HG03159 (cell line): ENCODE results near the gene ADAMTS20.
"Not testable (repeated sequence)": the region's sequence is repeated elsewhere in the genome, so short reads cannot be mapped to it uniquely, and the experiment has no call there.

ENCODE experiments used
- ATAC-seq: cut with Tn5 transposase; IDR thresholded peaks from one replicate; pipeline ENCODE4 v1.9.1; 2021; ENCODE audit warnings: mild to moderate bottlenecking, moderate library complexity; ENCODE audit not compliant: unreplicated experiment

Gene ADAMTS20, protein sequence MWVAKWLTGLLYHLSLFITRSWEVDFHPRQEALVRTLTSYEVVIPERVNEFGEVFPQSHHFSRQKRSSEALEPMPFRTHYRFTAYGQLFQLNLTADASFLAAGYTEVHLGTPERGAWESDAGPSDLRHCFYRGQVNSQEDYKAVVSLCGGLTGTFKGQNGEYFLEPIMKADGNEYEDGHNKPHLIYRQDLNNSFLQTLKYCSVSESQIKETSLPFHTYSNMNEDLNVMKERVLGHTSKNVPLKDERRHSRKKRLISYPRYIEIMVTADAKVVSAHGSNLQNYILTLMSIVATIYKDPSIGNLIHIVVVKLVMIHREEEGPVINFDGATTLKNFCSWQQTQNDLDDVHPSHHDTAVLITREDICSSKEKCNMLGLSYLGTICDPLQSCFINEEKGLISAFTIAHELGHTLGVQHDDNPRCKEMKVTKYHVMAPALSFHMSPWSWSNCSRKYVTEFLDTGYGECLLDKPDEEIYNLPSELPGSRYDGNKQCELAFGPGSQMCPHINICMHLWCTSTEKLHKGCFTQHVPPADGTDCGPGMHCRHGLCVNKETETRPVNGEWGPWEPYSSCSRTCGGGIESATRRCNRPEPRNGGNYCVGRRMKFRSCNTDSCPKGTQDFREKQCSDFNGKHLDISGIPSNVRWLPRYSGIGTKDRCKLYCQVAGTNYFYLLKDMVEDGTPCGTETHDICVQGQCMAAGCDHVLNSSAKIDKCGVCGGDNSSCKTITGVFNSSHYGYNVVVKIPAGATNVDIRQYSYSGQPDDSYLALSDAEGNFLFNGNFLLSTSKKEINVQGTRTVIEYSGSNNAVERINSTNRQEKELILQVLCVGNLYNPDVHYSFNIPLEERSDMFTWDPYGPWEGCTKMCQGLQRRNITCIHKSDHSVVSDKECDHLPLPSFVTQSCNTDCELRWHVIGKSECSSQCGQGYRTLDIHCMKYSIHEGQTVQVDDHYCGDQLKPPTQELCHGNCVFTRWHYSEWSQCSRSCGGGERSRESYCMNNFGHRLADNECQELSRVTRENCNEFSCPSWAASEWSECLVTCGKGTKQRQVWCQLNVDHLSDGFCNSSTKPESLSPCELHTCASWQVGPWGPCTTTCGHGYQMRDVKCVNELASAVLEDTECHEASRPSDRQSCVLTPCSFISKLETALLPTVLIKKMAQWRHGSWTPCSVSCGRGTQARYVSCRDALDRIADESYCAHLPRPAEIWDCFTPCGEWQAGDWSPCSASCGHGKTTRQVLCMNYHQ (N-terminal part only)

DNA sequence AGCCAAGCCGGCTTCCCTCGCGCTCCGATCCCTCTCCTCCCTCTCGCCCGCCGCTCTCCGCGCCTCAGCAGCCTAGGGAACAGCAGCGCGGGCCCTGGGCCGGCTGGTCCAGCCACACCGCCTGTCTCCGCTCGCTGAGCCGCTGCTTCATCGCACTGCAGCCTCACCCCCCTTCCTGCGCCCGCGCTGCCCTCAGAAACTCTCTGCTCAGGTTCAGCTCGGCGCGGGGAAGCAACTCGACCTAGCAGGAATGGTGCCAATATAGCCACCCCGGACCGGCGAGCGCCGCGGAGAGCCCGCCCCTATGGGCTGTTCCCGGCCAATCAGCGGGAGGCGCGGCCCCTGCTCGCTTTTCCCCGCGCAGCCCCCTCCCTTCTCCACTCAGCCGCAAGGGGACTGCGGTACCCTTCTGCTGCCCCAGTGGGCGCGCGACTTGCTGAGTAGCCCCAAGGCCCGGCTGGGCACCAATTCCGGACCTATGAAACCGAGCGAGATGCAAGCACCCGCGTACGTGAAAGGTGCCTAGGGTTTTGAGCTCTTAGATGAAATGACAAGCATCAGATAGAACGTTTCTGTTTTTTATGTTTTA is at the start of gene ADAMTS20:
ADAMTS20 (minus strand) TSS at position 233 of the 589 bp plus-strand sequence. CDS start 282 bp downstream, outside the sequence.
- no peak for ATAC-seq

- ATAC-seq = no peak
Measured at GRCh38 chr12:43599708-43600107, 47.7 kb upstream of the ADAMTS20 start.

GRCh38 chr12:43599066-43599465 is 47.1 kb upstream of the ADAMTS20 start:
- ATAC-seq = no peak

- ATAC-seq = no peak
Measured at GRCh38 chr12:43590307-43590706, 38.3 kb upstream of the ADAMTS20 start.

- ATAC-seq = no peak
Measured at GRCh38 chr12:43586646-43587245, 34.7 kb upstream of the ADAMTS20 start.

- ATAC-seq = no peak
Measured at GRCh38 chr12:43585676-43586075, 33.7 kb upstream of the ADAMTS20 start.

GRCh38 chr12:43580601-43581000 is 28.6 kb upstream of the ADAMTS20 start:
- ATAC-seq = no peak

GRCh38 chr12:43579206-43579605 is 27.2 kb upstream of the ADAMTS20 start:
- no peak for ATAC-seq

DNA sequence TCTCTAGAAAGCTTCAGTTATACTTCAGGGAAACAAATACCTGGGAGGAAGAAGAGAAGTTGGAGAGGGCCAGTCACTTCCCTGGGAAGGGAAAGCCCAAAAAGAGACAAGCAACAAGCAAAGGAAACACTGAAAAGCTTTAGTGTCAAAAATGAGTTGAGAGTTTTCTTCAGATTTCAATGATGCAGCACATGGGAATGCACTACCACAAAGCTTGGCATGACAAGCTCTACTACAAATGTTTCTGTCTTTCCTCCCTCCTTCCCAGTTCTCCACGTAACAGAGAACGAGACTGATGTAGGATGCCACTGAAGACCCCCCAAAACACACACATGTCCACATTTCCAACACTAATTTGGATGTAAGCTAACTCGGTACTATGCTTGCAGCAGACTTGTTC is 26.8 kb upstream of the ADAMTS20 start:
- no peak for ATAC-seq

DNA sequence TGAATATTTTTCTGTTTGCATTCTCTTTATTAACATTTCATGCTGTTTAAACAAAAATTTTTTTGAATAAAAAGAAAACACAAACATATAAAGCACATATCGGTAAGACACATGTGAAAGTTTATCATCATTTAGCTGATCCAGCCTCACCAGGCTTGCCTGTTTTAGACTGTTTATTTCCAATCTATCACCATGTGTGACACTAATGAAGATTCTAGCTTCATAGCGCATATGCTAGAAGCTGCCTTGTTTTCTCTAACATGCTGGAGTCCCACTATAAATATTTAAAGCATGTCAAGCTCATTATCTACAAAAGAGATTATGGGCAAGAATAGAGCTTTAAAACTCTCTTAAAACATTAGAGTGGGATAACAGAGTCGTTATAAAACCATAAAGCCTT is 25.4 kb upstream of the ADAMTS20 start:
- no peak for ATAC-seq

GRCh38 chr12:43576162-43576561 is 24.2 kb upstream of the ADAMTS20 start:
- no peak for ATAC-seq

GRCh38 chr12:43571885-43572284 is 19.9 kb upstream of the ADAMTS20 start:
- no peak for ATAC-seq

DNA sequence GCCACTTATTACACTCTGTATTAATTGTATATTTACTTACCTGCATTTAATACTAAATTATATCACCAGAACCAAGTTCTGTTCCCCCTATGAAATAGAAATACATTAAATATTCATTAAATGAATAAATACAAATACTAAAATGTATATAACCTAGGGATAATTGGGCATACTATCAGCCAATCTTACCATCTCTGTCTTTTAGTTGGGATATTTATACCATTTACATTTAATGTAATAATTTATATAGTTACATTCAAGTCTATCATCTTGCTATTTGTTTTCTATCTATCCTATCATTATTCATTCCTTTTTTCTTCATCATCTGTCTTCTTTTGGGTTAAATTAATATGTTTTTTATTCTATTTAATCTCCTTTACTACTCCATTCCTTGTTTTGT is 4.1 kb upstream of the ADAMTS20 start:
- no peak for ATAC-seq

- ATAC-seq = no peak
Measured at GRCh38 chr12:43551279-43551970, 578 bp downstream of the ADAMTS20 start.

- no peak for ATAC-seq
Measured at GRCh38 chr12:43550831-43551271, 1.2 kb downstream of the ADAMTS20 start.

GRCh38 chr12:43544703-43545102 is 7.3 kb downstream of the ADAMTS20 start:
- no peak for ATAC-seq

GRCh38 chr12:43540470-43540869 is 11.5 kb downstream of the ADAMTS20 start:
- ATAC-seq = no peak

DNA sequence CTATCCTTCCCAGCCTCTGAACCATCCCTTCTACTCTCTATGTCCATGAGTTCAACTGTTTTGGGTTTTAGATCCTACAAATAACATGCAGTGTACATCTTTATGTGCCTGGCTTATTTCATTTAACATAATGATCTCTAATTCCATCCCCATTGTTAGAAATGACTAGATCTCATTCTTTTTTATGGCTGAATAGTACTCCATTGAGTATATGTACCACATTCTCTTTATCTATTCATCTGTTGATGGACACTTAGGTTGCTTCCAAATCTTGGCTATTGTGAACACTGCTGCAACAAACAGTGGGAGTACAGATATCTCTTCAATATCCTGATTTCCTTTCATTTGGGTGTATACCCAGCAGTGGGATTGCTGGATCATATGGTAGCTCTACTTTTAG is 14.3 kb downstream of the ADAMTS20 start:
- ATAC-seq = not testable (repeated sequence)

DNA sequence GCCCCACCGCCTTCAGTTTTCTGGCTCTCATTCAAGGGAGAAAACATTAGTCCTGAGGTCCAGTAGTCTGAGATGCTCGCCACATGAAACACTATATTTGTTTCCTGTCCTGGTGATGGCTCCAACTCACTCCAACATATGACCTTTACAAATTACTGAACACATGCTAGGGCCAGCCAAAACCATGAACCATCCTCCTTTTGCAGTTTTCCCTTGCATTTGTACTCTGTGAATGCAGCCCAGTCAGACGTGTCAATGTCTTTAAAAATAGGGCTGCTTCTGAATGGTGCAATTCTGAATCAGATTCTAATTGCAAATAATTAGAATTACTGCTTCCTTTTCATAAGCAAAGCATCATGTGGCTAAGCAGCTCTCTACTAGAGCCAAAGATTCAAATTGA is 36.0 kb downstream of the ADAMTS20 start:
- no peak for ATAC-seq

DNA sequence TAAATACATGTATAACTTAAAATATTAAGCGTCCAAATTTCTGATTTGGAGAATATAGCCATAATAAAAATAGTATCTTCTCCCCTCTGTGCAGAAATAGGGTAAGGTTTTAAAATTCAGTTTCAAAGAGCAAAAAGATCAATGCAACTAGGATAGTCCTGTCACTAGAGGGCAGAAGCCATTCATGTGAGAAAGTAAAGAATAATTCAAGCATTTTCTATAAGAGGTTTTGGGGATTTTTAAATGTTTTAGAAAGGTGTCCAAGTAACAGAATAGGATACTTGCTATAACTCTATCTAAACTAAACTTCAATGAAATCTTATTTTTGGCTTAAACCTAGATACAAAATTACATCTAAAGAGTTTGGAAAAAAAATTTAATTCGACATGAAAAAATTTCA is 50.3 kb downstream of the ADAMTS20 start:
- ATAC-seq = no peak
